Transverse colon (tissue), 4 donors: ENCODE measurements around the gene BRSK2. TPM values are rescaled to one million over a fixed set of nuclear protein-coding genes. Genes with fewer than 3 reads are reported as not detected.

Experiments
- DNase-seq: peaks from one replicate; pipeline ENCODE4 v3.0.0-alpha.2; 2019
- H3K27ac ChIP-seq, 4 donors: fragments of 200-600 bp; sonication (generic); 2 replicates each; pipeline ENCODE4 v1.5.1; 2016 to 2018; ENCODE audit warnings: inconsistent platforms in 4 of 4
- H3K27me3 ChIP-seq: fragments of 200-600 bp; sonication (generic); 2 replicates; pipeline ENCODE4 v1.5.1; 2017; ENCODE audit warnings: inconsistent platforms
- H3K36me3 ChIP-seq, 4 donors: fragments of 200-600 bp; sonication (generic); 2 replicates each; pipeline ENCODE4 v1.5.1; 2017 to 2019; ENCODE audit warnings: inconsistent platforms in 4 of 4
- H3K4me1 ChIP-seq, 4 donors: fragments of 200-600 bp; sonication (generic); 2 replicates each; pipeline ENCODE4 v1.5.1; 2017 to 2020; ENCODE audit warnings: inconsistent platforms in 4 of 4
- H3K4me3 ChIP-seq, 4 donors: fragments of 200-600 bp; sonication (generic); 1 replicate in 1 of 4; 2 replicates in 3 of 4; pipeline versions ENCODE4 v1.5.1 to v1.6.1; 2017 to 2019; ENCODE audit warnings: inconsistent platforms in 4 of 4
- H3K9me3 ChIP-seq, 2 donors: fragments of 200-600 bp; sonication (generic); 2 replicates each; pipeline ENCODE4 v1.5.1; 2017 to 2019; ENCODE audit warnings: inconsistent platforms in 2 of 2
- CTCF ChIP-seq, 5 experiments: fragments of 200-600 bp in 3 of 5; fragments of 450-650 bp in 2 of 5; sonication (generic) in 3 of 5; IDR thresholded peaks; 1 replicate in 2 of 5; 2 replicates in 3 of 5; pipeline ENCODE4 v1.5.1; 2016 to 2017; ENCODE audit warnings: antibody characterized with exemption in 5 of 5, inconsistent platforms in 3 of 5, mild to moderate bottlenecking in 2 of 5, moderate library complexity in 1 of 5
- EP300 ChIP-seq: sonication (generic); formaldehyde crosslinking; IDR thresholded peaks from one replicate; pipeline ENCODE4 v1.6.1; 2017; ENCODE audit warnings: antibody characterized with exemption, low read depth
- POLR2A ChIP-seq: fragments of 450-650 bp; IDR thresholded peaks from one replicate; pipeline ENCODE4 v1.6.1; 2016; ENCODE audit warnings: antibody characterized with exemption, mild to moderate bottlenecking, moderate library complexity
- POLR2AphosphoS5 ChIP-seq, 3 donors: sonication (generic); formaldehyde crosslinking; IDR thresholded peaks; one replicate each; pipeline ENCODE4 v1.6.1; 2016; ENCODE audit warnings: antibody characterized with exemption in 3 of 3
- WGBS, 2 donors: methylation state at CpG; one replicate each; pipeline ENCODE4 v1.1.5; 2018; ENCODE audit warnings: low coverage in 1 of 2; 5-methylcytosine and 5-hydroxymethylcytosine counted together
- in situ Hi-C, 4 donors: fragments of 200-750 bp; cut with MboI; loops; one replicate each; pipeline versions ENCODE4 v1.15.0 to v1.15.1; 2017; ENCODE audit warnings: low sequenced_read_pairs in 3 of 4, low pct_ligation_motif_present in 1 of 4, low pct_unique_long_range_greater_than_20kb in 1 of 4
- intact Hi-C: fragments of 100-400 bp; cut with DNase I; formaldehyde crosslinking; loops from one replicate; pipeline ENCODE4 v1.15.1; 2023; ENCODE audit warnings: low total_unique reads
- total RNA-seq, 4 donors: library from RNA; depleted of rRNA; stranded (reverse); fragments of >200 nt; gene quantifications; one replicate each; pipeline ENCODE4 v1.1.0, GENCODE V29; 2016

Gene BRSK2
- total RNA-seq, 4 donors from 2014 or later: 0.14 to 1.8 (median 0.95) TPM; not detected in 1

- no peak for TF ChIP-seq POLR2A
- TF ChIP-seq CTCF (IDR thresholded peaks at IDR 0.05): no peak
- TF ChIP-seq EP300: no peak
- TF ChIP-seq POLR2AphosphoS5 (IDR thresholded peaks at IDR 0.05): no peak
- in situ Hi-C loops: no loop called here
- Histone ChIP-seq H3K9me3 (no peaks in the 10 kb centered on the region), H3K27me3 (peaks cover 59% of the 10 kb centered on the region), H3K4me1 (peaks cover 8 to 19% (median 12%) of the 10 kb centered on the region in 4 donors), H3K27ac (no peak overlapping the region), H3K36me3 (no peaks in the 10 kb centered on the region), H3K4me3 (peak overlapping the region in 3 of 4 donors; percentile 32 to 42 (median 40))
- intact Hi-C loops: no loop called here
- no peak for DNase-seq
- 12% methylated on average over 22 of the region's 22 CpGs; no CpG with 5 or more reads in 1 of the 2 donors for WGBS, 2 donors
Observed at GRCh38 chr11:1388763-1389102, 1.0 kb upstream of the BRSK2 start.

- H3K27ac ChIP-seq: peak overlapping the region; percentile 16 to 81 (median 42)
- in situ Hi-C loops (no loop called here), intact Hi-C loops (no loop called here)
- TF ChIP-seq CTCF (IDR thresholded peaks at IDR 0.05) (peak in 1 of 5 experiments; percentile 17), EP300 (no peak)
- peak; percentile 95 for DNase-seq
- H3K27me3 ChIP-seq: peaks cover 56% of the 10 kb centered on the region
- WGBS, 2 donors: 3% methylated on average over 64 of the region's 92 CpGs; no CpG with 5 or more reads in 1 of the 2 donors
- H3K36me3 ChIP-seq: no peaks in the 10 kb centered on the region
- no peaks in the 10 kb centered on the region for H3K9me3 ChIP-seq
- peaks cover 8 to 19% (median 12%) of the 10 kb centered on the region in 4 donors for H3K4me1 ChIP-seq
- H3K4me3 ChIP-seq: peak overlapping the region; percentile 13 to 42 (median 36)
Observed at GRCh38 chr11:1389103-1389931, 417 bp upstream of the BRSK2 start.

GRCh38 chr11:1390569-1391164, 933 bp downstream of the BRSK2 start:
- Histone ChIP-seq H3K27me3 (peaks cover 57% of the 10 kb centered on the region), H3K36me3 (no peaks in the 10 kb centered on the region), H3K9me3 (no peaks in the 10 kb centered on the region), H3K27ac (no peak overlapping the region), H3K4me3 (no peak overlapping the region), H3K4me1 (peaks cover 8 to 19% (median 12%) of the 10 kb centered on the region in 4 donors)
- intact Hi-C loops (no loop called here), in situ Hi-C loops (no loop called here)
- WGBS, 2 donors: 0 to 5% methylated on average over 4 to 34 of the region's 73 CpGs
- DNase-seq: no peak
- TF ChIP-seq POLR2AphosphoS5 (IDR thresholded peaks at IDR 0.05) (no peak), POLR2A (no peak), CTCF (IDR thresholded peaks at IDR 0.05) (no peak), EP300 (no peak)

- peaks cover 64% of the 10 kb centered on the region for H3K27me3 ChIP-seq
- in situ Hi-C loops (no loop called here), intact Hi-C loops (no loop called here)
- H3K4me1 ChIP-seq: peaks cover 8 to 19% (median 12%) of the 10 kb centered on the region in 4 donors
- no peak overlapping the region for H3K4me3 ChIP-seq
- DNase-seq: no peak
- 33 to 36% methylated on average over 12 to 35 of the region's 35 CpGs for WGBS, 2 donors
- TF ChIP-seq EP300 (no peak), POLR2A (no peak), POLR2AphosphoS5 (IDR thresholded peaks at IDR 0.05) (no peak)
- no peaks in the 10 kb centered on the region for H3K36me3 ChIP-seq
- H3K27ac ChIP-seq: no peak overlapping the region
- H3K9me3 ChIP-seq: no peaks in the 10 kb centered on the region
Observed at GRCh38 chr11:1391165-1392075, 1.7 kb downstream of the BRSK2 start.
